Osteoblast (primary cell): ENCODE data around the gene ANG. TPM values are rescaled to one million over a fixed set of nuclear protein-coding genes. Genes with fewer than 3 reads are reported as not detected.

Source experiments
- DNase-seq: peaks from one replicate; pipeline ENCODE4 v3.0.0; 2011; ENCODE audit warnings: low spot score, mixed read lengths; ENCODE audit not compliant: insufficient read length; ENCODE audit errors: missing footprints
- H2AFZ ChIP-seq: 2 replicates; pipeline ENCODE4 v1.6.0; 2011; ENCODE audit warnings: mild to moderate bottlenecking, low read length
- H3K27ac ChIP-seq: 2 replicates; pipeline ENCODE4 v1.5.1; 2011; ENCODE audit warnings: mild to moderate bottlenecking, low read depth, low read length, moderate library complexity
- H3K27me3 ChIP-seq: 2 replicates; pipeline ENCODE4 v1.6.0; 2012; ENCODE audit warnings: mild to moderate bottlenecking, control low read depth, inconsistent platforms, low read length, moderate library complexity; ENCODE audit not compliant: insufficient read depth
- H3K36me3 ChIP-seq: 2 replicates; pipeline ENCODE4 v1.5.1; 2011; ENCODE audit warnings: mild to moderate bottlenecking, low read length, control low read depth, moderate library complexity; ENCODE audit not compliant: insufficient read depth
- H3K4me1 ChIP-seq: 2 replicates; pipeline ENCODE4 v1.5.1; 2011; ENCODE audit warnings: mild to moderate bottlenecking, low read length, control low read depth, moderate library complexity; ENCODE audit not compliant: insufficient read depth
- H3K4me2 ChIP-seq: 2 replicates; pipeline ENCODE4 v1.6.0; 2011; ENCODE audit warnings: mild to moderate bottlenecking, low read length; ENCODE audit not compliant: insufficient read depth
- H3K4me3 ChIP-seq: fragments of 200-600 bp; sonication (generic); 3 replicates; pipeline ENCODE4 v1.5.1; 2012; ENCODE audit warnings: mild to moderate bottlenecking, low read length, inconsistent platforms; ENCODE audit not compliant: insufficient read depth
- H3K79me2 ChIP-seq: 2 replicates; pipeline ENCODE4 v1.6.0; 2012; ENCODE audit warnings: mild to moderate bottlenecking, low read length, control low read depth, inconsistent platforms; ENCODE audit not compliant: insufficient read depth
- H3K9me3 ChIP-seq: 2 replicates; pipeline ENCODE4 v1.5.1; 2011; ENCODE audit warnings: low read depth, low read length, control low read depth
- H4K20me1 ChIP-seq: 2 replicates; pipeline ENCODE4 v1.6.0; 2012; ENCODE audit warnings: mild to moderate bottlenecking, low read length, control low read depth; ENCODE audit not compliant: insufficient read depth
- CTCF ChIP-seq: IDR thresholded peaks from 2 replicates; pipeline ENCODE4 v1.5.1; 2011; ENCODE audit warnings: mild to moderate bottlenecking, low read depth, low read length, moderate library complexity; ENCODE audit errors: extremely low read depth
- total RNA-seq: library from RNA; depleted of rRNA; stranded (reverse); fragments of >200 nt; gene quantifications from 2 replicates; pipeline ENCODE4 v1.2.3, GENCODE V29; 2012

ANG gene
- total RNA-seq, 1 donor = 7.2 TPM

- no peak for DNase-seq
- no peak overlapping the region for H3K4me2 ChIP-seq
- H3K27me3 ChIP-seq = no peaks in the 10 kb centered on the region
- no peak overlapping the region for H3K4me3 ChIP-seq
- H2AFZ ChIP-seq = no peak overlapping the region
- no peak for TF ChIP-seq CTCF
- no peaks in the 10 kb centered on the region for H3K36me3 ChIP-seq
- no peak overlapping the region for H3K27ac ChIP-seq
- H3K79me2 ChIP-seq = no peaks in the 10 kb centered on the region
- peaks cover 5% of the 10 kb centered on the region for H3K4me1 ChIP-seq
- no peaks in the 10 kb centered on the region for H3K9me3 ChIP-seq
- H4K20me1 ChIP-seq = no peaks in the 10 kb centered on the region
Measured at GRCh38 chr14:20696764-20697163, 8.2 kb downstream of the ANG start.

- no peaks in the 10 kb centered on the region for H4K20me1 ChIP-seq
- no peaks in the 10 kb centered on the region for H3K27me3 ChIP-seq
- no peak overlapping the region for H3K4me3 ChIP-seq
- peak overlapping the region; percentile 58 for H2AFZ ChIP-seq
- peak overlapping the region; percentile 40 for H3K4me2 ChIP-seq
- H3K27ac ChIP-seq = no peak overlapping the region
- H3K79me2 ChIP-seq = no peaks in the 10 kb centered on the region
- peaks cover 5% of the 10 kb centered on the region for H3K4me1 ChIP-seq
- H3K36me3 ChIP-seq = no peaks in the 10 kb centered on the region
- peak; percentile 87 for TF ChIP-seq CTCF
- H3K9me3 ChIP-seq = no peaks in the 10 kb centered on the region
- DNase-seq = peak; percentile 80
Measured at GRCh38 chr14:20697273-20698017, 8.9 kb downstream of the ANG start.

- Histone ChIP-seq H3K27me3 (no peaks in the 10 kb centered on the region), H3K27ac (no peak overlapping the region), H3K4me1 (peaks cover 5% of the 10 kb centered on the region), H2AFZ (no peak overlapping the region), H4K20me1 (no peaks in the 10 kb centered on the region), H3K4me3 (no peak overlapping the region), H3K79me2 (no peaks in the 10 kb centered on the region), H3K36me3 (no peaks in the 10 kb centered on the region), H3K4me2 (no peak overlapping the region), H3K9me3 (no peaks in the 10 kb centered on the region)
- no peak for DNase-seq
- TF ChIP-seq CTCF = no peak
Measured at GRCh38 chr14:20698018-20698329, 9.4 kb downstream of the ANG start.

- Histone ChIP-seq H3K27me3 (no peaks in the 10 kb centered on the region), H3K79me2 (no peaks in the 10 kb centered on the region), H3K27ac (no peak overlapping the region), H3K36me3 (no peaks in the 10 kb centered on the region), H3K4me3 (no peak overlapping the region), H3K4me2 (no peak overlapping the region), H2AFZ (no peak overlapping the region), H3K9me3 (no peaks in the 10 kb centered on the region), H3K4me1 (peaks cover 5% of the 10 kb centered on the region), H4K20me1 (no peaks in the 10 kb centered on the region)
- no peak for DNase-seq
- no peak for TF ChIP-seq CTCF
Measured at GRCh38 chr14:20698934-20699333, 10.4 kb downstream of the ANG start.
